ENCODE measurements around the gene FARSA.

Gene FARSA

DNA sequence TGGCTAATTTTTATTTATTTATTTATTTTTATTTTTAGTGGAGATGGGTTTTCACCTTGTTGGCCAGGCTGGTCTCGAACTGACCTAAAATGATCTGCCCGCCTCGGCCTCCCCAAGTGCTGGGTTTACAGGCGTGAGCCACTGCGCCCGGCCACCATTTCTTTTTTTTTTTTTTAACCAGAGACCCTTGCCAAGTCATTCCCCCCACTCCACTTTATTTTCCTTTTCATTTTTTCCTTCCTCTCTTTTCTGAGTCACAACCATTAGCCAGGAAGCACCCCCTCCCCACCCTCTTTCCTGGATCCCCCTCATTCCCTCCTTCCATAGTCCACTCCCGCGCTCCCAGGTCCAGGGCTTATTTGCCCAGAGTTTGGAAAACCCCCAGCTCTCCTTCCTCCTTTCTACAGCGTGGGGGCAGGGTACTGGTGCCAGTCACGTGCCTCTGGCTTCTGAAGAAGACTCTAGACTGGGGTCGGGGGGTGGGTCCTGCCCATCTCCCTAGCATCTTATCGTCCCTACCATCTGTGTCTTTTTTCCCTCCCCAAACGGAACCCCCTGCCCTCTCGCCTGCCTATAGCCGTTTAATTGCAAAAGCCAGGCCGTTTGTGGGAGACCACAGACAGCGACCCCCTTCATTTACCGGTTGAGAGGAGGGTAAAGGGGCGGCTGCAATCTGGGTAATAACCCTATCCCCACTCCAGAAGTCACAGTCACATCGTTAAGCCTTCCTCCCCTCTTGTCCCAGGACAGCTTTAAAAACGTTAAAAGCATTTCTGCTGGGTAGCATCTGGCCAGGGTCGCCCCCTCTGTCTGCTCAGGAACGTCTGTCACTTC, 3.8 kb upstream of the FARSA start:
- Histone ChIP-seq H3K4me1 (ENCODE audit: insufficient read depth, poor library complexity, severe bottlenecking) (peaks cover 18% of the 10 kb centered on the region), H3K27me3 (ENCODE audit: insufficient read depth, poor library complexity, severe bottlenecking) (no peaks in the 10 kb centered on the region), H3K4me3 (ENCODE audit: severe bottlenecking) (peak overlapping the region; percentile 94), H3K36me3 (ENCODE audit: low read depth) (peaks cover 38% of the 10 kb centered on the region), H3K27ac (ENCODE audit: poor library complexity, severe bottlenecking) (peak overlapping the region; percentile 88), H3K9me3 (ENCODE audit: severe bottlenecking) (no peaks in the 10 kb centered on the region)
- TF ChIP-seq CTCF (IDR thresholded peaks at IDR 0.05; ENCODE audit: poor library complexity, severe bottlenecking) = no peak
- ATAC-seq (ENCODE audit: low read depth) (no peak), DNase-seq (ENCODE audit: low spot score) (no peak)

- Histone ChIP-seq H3K27me3 (ENCODE audit: insufficient read depth, poor library complexity, severe bottlenecking) (no peaks in the 10 kb centered on the region), H3K9me3 (ENCODE audit: severe bottlenecking) (no peaks in the 10 kb centered on the region), H3K4me3 (ENCODE audit: severe bottlenecking) (no peak overlapping the region), H3K36me3 (ENCODE audit: low read depth) (peaks cover 34% of the 10 kb centered on the region), H3K27ac (ENCODE audit: poor library complexity, severe bottlenecking) (no peak overlapping the region), H3K4me1 (ENCODE audit: insufficient read depth, poor library complexity, severe bottlenecking) (peaks cover 18% of the 10 kb centered on the region)
- no peak for DNase-seq (ENCODE audit: low spot score)
- TF ChIP-seq CTCF (IDR thresholded peaks at IDR 0.05; ENCODE audit: poor library complexity, severe bottlenecking) = no peak
- no peak for ATAC-seq (ENCODE audit: low read depth)
These were observed 3.1 kb upstream of the FARSA start for GRCh38 chr19:12936582-12936981.

DNA sequence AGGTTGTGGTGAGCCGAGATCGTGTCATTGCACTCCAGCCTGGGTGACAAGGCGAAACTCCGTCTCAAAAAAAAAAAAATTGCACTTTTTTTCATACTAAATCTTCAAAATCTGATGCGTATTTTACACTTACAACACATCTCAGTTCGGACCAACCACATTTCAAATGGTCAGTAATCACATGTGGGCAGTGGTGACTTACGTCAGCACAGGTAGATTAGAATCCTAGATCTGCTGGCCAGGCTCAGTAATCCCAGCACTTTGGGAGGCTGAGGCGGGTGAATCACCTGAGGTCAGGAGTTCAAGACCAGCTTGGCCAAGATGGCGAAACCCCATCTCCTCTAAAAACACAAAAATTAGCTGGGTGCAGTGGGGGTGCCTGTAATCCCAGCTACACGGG, 1.6 kb upstream of the FARSA start:
- no peak for ATAC-seq (ENCODE audit: low read depth)
- H3K9me3 ChIP-seq (ENCODE audit: severe bottlenecking) = no peaks in the 10 kb centered on the region
- no peak for TF ChIP-seq CTCF (IDR thresholded peaks at IDR 0.05; ENCODE audit: poor library complexity, severe bottlenecking)
- H3K36me3 ChIP-seq (ENCODE audit: low read depth) = peaks cover 34% of the 10 kb centered on the region
- H3K4me1 ChIP-seq (ENCODE audit: insufficient read depth, poor library complexity, severe bottlenecking) = peaks cover 7% of the 10 kb centered on the region
- H3K27ac ChIP-seq (ENCODE audit: poor library complexity, severe bottlenecking) = no peak overlapping the region
- no peak for DNase-seq (ENCODE audit: low spot score)
- H3K27me3 ChIP-seq (ENCODE audit: insufficient read depth, poor library complexity, severe bottlenecking) = no peaks in the 10 kb centered on the region
- H3K4me3 ChIP-seq (ENCODE audit: severe bottlenecking) = no peak overlapping the region

DNA sequence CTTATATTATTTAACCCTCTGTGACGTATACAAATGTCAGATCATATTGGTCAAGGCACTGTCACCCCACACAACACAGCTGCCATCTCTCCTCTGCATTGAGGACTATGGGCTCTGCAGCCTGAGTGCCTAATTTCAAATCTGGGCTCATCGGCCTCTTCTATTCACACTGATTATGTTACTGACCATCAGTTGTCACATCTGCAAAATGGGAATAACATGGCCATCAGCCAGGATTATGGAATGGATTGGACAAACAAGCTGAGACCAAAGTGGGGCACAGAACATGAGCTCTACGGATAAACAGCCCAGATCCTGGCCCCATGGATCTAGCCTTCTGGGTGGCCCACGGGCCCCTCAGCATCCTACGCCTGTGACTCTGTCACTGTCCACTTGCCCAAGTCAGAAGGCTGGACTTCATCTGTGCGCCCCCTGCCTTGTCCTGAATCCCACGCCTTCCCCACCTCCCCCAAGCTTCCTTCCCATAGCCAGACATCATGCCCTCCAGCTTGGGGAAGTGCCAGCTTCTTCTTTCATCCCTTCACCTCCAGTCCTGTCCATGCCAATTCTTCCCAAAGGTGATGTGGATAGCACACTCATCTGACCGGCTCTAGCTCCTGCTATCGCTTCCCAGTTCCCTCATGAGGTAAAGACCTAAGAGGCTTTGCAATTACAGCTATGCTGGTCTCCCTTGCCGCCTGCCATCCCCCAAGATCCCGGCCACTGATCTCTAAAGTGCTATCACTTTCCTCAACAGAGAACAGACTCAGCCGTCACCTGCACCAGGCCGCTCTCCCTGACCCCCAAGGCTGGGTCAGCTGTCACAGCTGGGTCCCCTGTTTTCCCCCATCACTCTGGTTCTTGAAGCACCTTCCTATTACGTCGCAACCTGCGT, 872 bp downstream of the FARSA start:
- no peak for DNase-seq (ENCODE audit: low spot score)
- Histone ChIP-seq H3K4me3 (ENCODE audit: severe bottlenecking) (peak overlapping the region; percentile 93), H3K36me3 (ENCODE audit: low read depth) (peaks cover 40% of the 10 kb centered on the region), H3K4me1 (ENCODE audit: insufficient read depth, poor library complexity, severe bottlenecking) (peaks cover 2% of the 10 kb centered on the region), H3K27me3 (ENCODE audit: insufficient read depth, poor library complexity, severe bottlenecking) (no peaks in the 10 kb centered on the region), H3K9me3 (ENCODE audit: severe bottlenecking) (no peaks in the 10 kb centered on the region), H3K27ac (ENCODE audit: poor library complexity, severe bottlenecking) (peak overlapping the region; percentile 47)
- no peak for TF ChIP-seq CTCF (IDR thresholded peaks at IDR 0.05; ENCODE audit: poor library complexity, severe bottlenecking)
- ATAC-seq (ENCODE audit: low read depth) = no peak
